Measurements from ENCODE around the gene MYT1.

The MYT1 gene

DNA sequence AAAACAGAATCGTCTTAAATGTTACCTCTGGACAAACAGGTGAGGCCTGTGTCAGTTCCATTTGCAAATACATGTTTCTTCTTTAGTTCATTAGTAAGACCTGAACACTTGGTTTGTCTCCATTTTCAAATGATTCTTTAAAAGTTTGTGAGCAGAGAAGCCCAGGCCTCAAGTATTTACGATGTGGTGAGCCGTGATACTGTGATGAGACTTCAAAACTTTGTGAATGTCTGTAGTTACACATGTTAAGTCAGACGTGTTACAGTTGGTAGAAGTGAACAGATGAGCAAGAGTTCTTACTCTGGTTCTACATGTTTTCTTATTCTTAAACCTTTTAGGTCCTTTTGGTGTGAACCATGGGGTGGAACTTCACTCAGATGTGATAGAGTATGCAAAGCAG is 99.8 kb downstream of the MYT1 start:
- TF ChIP-seq, protein P1, sequence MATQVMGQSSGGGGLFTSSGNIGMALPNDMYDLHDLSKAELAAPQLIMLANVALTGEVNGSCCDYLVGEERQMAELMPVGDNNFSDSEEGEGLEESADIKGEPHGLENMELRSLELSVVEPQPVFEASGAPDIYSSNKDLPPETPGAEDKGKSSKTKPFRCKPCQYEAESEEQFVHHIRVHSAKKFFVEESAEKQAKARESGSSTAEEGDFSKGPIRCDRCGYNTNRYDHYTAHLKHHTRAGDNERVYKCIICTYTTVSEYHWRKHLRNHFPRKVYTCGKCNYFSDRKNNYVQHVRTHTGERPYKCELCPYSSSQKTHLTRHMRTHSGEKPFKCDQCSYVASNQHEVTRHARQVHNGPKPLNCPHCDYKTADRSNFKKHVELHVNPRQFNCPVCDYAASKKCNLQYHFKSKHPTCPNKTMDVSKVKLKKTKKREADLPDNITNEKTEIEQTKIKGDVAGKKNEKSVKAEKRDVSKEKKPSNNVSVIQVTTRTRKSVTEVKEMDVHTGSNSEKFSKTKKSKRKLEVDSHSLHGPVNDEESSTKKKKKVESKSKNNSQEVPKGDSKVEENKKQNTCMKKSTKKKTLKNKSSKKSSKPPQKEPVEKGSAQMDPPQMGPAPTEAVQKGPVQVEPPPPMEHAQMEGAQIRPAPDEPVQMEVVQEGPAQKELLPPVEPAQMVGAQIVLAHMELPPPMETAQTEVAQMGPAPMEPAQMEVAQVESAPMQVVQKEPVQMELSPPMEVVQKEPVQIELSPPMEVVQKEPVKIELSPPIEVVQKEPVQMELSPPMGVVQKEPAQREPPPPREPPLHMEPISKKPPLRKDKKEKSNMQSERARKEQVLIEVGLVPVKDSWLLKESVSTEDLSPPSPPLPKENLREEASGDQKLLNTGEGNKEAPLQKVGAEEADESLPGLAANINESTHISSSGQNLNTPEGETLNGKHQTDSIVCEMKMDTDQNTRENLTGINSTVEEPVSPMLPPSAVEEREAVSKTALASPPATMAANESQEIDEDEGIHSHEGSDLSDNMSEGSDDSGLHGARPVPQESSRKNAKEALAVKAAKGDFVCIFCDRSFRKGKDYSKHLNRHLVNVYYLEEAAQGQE (IDR thresholded peaks at IDR 0.05; ENCODE audit: low read depth), result no peak
- TF ChIP-seq EP300 (IDR thresholded peaks at IDR 0.05; ENCODE audit: borderline replicate concordance) (no peak), RAD21 (IDR thresholded peaks at IDR 0.05; ENCODE audit: low read depth) (no peak), EGR1 (IDR thresholded peaks at IDR 0.05) (no peak)
- TF ChIP-seq, protein P2, sequence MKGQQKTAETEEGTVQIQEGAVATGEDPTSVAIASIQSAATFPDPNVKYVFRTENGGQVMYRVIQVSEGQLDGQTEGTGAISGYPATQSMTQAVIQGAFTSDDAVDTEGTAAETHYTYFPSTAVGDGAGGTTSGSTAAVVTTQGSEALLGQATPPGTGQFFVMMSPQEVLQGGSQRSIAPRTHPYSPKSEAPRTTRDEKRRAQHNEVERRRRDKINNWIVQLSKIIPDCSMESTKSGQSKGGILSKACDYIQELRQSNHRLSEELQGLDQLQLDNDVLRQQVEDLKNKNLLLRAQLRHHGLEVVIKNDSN (IDR thresholded peaks at IDR 0.05), result no peak

DNA sequence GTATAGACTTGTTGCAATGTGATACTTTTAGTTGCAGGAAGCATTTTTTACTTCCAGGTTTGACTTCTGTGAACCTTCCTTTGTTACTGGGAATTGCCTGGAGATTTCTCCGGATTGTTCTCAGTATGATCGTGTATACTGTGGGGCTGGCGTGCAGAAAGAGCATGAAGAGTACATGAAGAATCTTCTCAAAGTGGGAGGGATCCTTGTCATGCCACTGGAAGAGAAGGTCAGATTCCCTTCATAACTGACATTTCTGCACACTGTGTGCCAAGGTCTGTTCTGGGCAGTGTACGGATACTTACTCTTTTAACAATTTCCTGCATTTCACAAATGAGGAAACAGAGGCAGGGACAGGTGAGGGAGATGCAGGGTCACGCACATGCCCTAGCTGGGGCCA is 100.9 kb downstream of the MYT1 start:
- TF ChIP-seq ZBTB7A (IDR thresholded peaks at IDR 0.05; ENCODE audit: low read depth) (no peak), TEAD4 (IDR thresholded peaks at IDR 0.05) (no peak), NFIC (IDR thresholded peaks at IDR 0.05) (no peak)

DNA sequence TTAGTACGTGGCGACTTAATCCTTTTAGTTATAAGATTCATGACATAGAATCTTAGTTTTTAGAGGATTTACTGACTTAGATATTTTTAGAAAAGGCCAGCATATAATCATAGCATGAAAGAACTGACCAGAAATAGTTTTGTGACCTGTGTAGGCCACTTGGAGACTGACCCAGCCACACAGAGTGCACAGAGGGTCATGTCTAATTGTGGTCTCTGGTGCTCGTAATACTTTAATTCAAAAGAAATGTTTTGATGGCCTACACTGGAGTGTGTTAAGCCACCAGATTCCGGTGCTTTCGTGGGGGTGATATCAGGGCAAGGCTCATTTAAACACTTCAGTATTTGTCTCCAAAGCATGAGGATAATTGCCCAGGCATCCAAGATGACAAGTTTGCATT is 102.7 kb downstream of the MYT1 start:
- TF ChIP-seq TAF1 (IDR thresholded peaks at IDR 0.05; ENCODE audit: low read depth), result no peak
- no peak for TF ChIP-seq EP300 (IDR thresholded peaks at IDR 0.05; ENCODE audit: borderline replicate concordance)
- TF ChIP-seq ZBTB7A (IDR thresholded peaks at IDR 0.05; ENCODE audit: low read depth), result no peak
- TF ChIP-seq FOXM1 (IDR thresholded peaks at IDR 0.05; ENCODE audit: borderline replicate concordance, low read depth), result no peak
- TF ChIP-seq, protein P2 (IDR thresholded peaks at IDR 0.05), result no peak
- TF ChIP-seq TCF12 (IDR thresholded peaks at IDR 0.05; ENCODE audit: low read depth), result no peak
- no peak for TF ChIP-seq EGR1 (IDR thresholded peaks at IDR 0.05)
- TF ChIP-seq, protein P3, sequence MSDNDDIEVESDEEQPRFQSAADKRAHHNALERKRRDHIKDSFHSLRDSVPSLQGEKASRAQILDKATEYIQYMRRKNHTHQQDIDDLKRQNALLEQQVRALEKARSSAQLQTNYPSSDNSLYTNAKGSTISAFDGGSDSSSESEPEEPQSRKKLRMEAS (IDR thresholded peaks at IDR 0.05), result no peak
- TF ChIP-seq YY1 (IDR thresholded peaks at IDR 0.05; ENCODE audit: low read depth), result no peak
- TF ChIP-seq, protein P1 (IDR thresholded peaks at IDR 0.05; ENCODE audit: low read depth), result no peak
- no peak for TF ChIP-seq RAD21 (IDR thresholded peaks at IDR 0.05; ENCODE audit: low read depth)
- no peak for TF ChIP-seq TEAD4 (IDR thresholded peaks at IDR 0.05)
- no peak for TF ChIP-seq NFIC (IDR thresholded peaks at IDR 0.05)
- TF ChIP-seq CEBPB (IDR thresholded peaks at IDR 0.05), result no peak
- no peak for TF ChIP-seq CREB1 (IDR thresholded peaks at IDR 0.05; ENCODE audit: low read depth)

DNA sequence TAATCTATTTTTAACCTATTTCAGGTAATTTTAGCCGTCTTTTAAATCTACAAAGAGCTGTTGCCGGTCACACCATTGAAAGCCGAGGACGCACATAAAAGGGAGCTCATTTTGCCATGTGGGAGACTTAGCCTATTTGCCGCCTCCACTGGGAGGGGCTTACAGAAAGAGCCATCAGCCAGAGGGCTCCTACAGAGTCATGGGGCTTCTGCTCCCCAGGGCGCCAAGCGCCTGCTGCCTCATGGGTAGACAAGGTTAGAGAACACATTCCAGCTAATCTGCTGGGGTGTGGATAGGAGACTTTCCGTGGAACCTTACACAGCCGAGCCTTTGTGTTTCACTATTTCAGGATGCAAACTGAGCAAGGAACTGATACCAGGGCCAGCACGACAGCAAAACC is 103.9 kb downstream of the MYT1 start:
- TF ChIP-seq RAD21 (IDR thresholded peaks at IDR 0.05; ENCODE audit: low read depth), result no peak
- TF ChIP-seq, protein P2 (IDR thresholded peaks at IDR 0.05), result no peak
- TF ChIP-seq FOXM1 (IDR thresholded peaks at IDR 0.05; ENCODE audit: borderline replicate concordance, low read depth), result no peak
- TF ChIP-seq TCF12 (IDR thresholded peaks at IDR 0.05; ENCODE audit: low read depth), result no peak
- no peak for TF ChIP-seq EP300 (IDR thresholded peaks at IDR 0.05; ENCODE audit: borderline replicate concordance)
- TF ChIP-seq, protein P1 (IDR thresholded peaks at IDR 0.05; ENCODE audit: low read depth), result no peak
- no peak for TF ChIP-seq YY1 (IDR thresholded peaks at IDR 0.05; ENCODE audit: low read depth)

All from Ishikawa (cell line).